HCT116 (cell line): ENCODE data around the gene TPO. TPM values are rescaled to one million over a fixed set of nuclear protein-coding genes. Genes with fewer than 3 reads are reported as not detected.

Experiments
- ATAC-seq: fragments of 200-7000 bp; cut with Tn5 transposase; 2 replicates; pipeline ENCODE4 v1.9.1; 2020; ENCODE audit warnings: mild to moderate bottlenecking, moderate library complexity
- BruUV-seq: library from RNA; stranded (reverse); fragments of 400-500 nt; replicated peaks from 2 replicates; lab custom pipeline; 2021; lab: Mats Ljungman, UMichigan
- CTCF ChIA-PET: fragments of 300-600 bp; sonication (Branson Sonifier 250); formaldehyde crosslinking; loops from one replicate; lab custom pipeline; 2021; ENCODE audit warnings: antibody characterized with exemption; lab: Charles Lee
- POLR2A ChIA-PET: fragments of 300-600, 350-600 bp; sonication (Branson Sonifier 250); formaldehyde crosslinking; loops from one replicate; lab custom pipeline; 2021; ENCODE audit warnings: antibody characterized with exemption; lab: Charles Lee
- RAD21 ChIA-PET, 2 experiments: fragments of 300-600 bp; sonication (Branson Sonifier 250); formaldehyde crosslinking; loops; one replicate each; lab custom pipeline; 2023; ENCODE audit warnings: low total read pairs in 2 of 2; ENCODE audit not compliant: uncharacterized antibody in 2 of 2, unreplicated experiment in 2 of 2, low non-redundant PET in 1 of 2; lab: Charles Lee
- DNase-seq: peaks from one replicate; pipeline ENCODE4 v3.0.0-alpha.2; 2010; ENCODE audit warnings: low read depth, low spot score
- H2AFZ ChIP-seq: fragments of 200-600 bp; shearing (Covaris generic), sonication (generic); 2 replicates; pipeline ENCODE4 v1.6.1; 2017; ENCODE audit warnings: low read depth, mixed run types, mixed read lengths, antibody characterized with exemption, low read length; ENCODE audit not compliant: poor library complexity, severe bottlenecking
- H3K27ac ChIP-seq: 2 replicates; pipeline ENCODE4 v1.5.1; 2012; ENCODE audit warnings: low read depth, low read length
- H3K27me3 ChIP-seq: fragments of 200-600 bp; sonication (generic); 2 replicates; pipeline ENCODE4 v1.6.1; 2016; ENCODE audit warnings: mixed run types, low read length, mixed read lengths; ENCODE audit not compliant: insufficient read depth
- H3K36me3 ChIP-seq, 2 experiments: fragments of 200-500 bp in 1 of 2; fragments of 200-600 bp in 1 of 2; sonication (Bioruptor generic) in 1 of 2; sonication (generic) in 1 of 2; 2 replicates each; pipeline versions ENCODE4 v1.5.1 to v1.6.1; 2014 to 2016; ENCODE audit warnings: low read length in 2 of 2, inconsistent platforms in 1 of 2, mixed read lengths in 1 of 2, mixed run types in 1 of 2; ENCODE audit not compliant: insufficient read depth in 2 of 2, control insufficient read depth in 1 of 2
- H3K4me1 ChIP-seq, 2 experiments: fragments of 200-600 bp in 1 of 2; sonication (generic) in 1 of 2; 2 replicates each; pipeline versions ENCODE4 v1.5.1 to v1.6.1; 2012 to 2017; ENCODE audit warnings: low read length in 2 of 2, inconsistent platforms in 1 of 2, mild to moderate bottlenecking in 1 of 2, mixed read lengths in 1 of 2, mixed run types in 1 of 2, moderate library complexity in 1 of 2; ENCODE audit not compliant: insufficient read depth in 2 of 2, control insufficient read depth in 1 of 2
- H3K4me2 ChIP-seq: fragments of 200-600 bp; sonication (generic); 2 replicates; pipeline ENCODE4 v1.6.1; 2017; ENCODE audit warnings: mixed run types, low read length, mixed read lengths
- H3K4me3 ChIP-seq, 2 experiments: fragments of 200-600 bp in 1 of 2; sonication (generic) in 1 of 2; replicated peaks in 1 of 2; 2 replicates each; pipeline ENCODE4 v1.5.1; 2011 to 2016; ENCODE audit warnings: low read length in 2 of 2, control low read depth in 1 of 2, low read depth in 1 of 2, mild to moderate bottlenecking in 1 of 2, mixed read lengths in 1 of 2, mixed run types in 1 of 2
- H3K79me2 ChIP-seq: fragments of 200-600 bp; sonication (generic); 2 replicates; pipeline ENCODE4 v1.6.1; 2017; ENCODE audit warnings: mild to moderate bottlenecking, mixed run types, low read length, moderate library complexity, mixed read lengths; ENCODE audit not compliant: insufficient read depth
- H3K9ac ChIP-seq: fragments of 200-600 bp; sonication (generic); 2 replicates; pipeline ENCODE4 v1.6.1; 2016; ENCODE audit warnings: low read length, mixed read lengths
- H3K9me2 ChIP-seq: fragments of 200-600 bp; sonication (generic), shearing (Covaris generic); 2 replicates; pipeline ENCODE4 v1.6.1; 2017; ENCODE audit warnings: mixed run types, mild to moderate bottlenecking, moderate library complexity; ENCODE audit not compliant: insufficient read depth
- H3K9me3 ChIP-seq, 2 experiments: fragments of 200-500 bp in 1 of 2; fragments of 200-600 bp in 1 of 2; sonication (Bioruptor generic) in 1 of 2; sonication (generic) in 1 of 2; 2 replicates each; pipeline ENCODE4 v1.6.1; 2014 to 2017; ENCODE audit warnings: low read length in 2 of 2, mixed read lengths in 2 of 2, inconsistent platforms in 1 of 2, low read depth in 1 of 2, mild to moderate bottlenecking in 1 of 2, mixed run types in 1 of 2, moderate library complexity in 1 of 2; ENCODE audit not compliant: control insufficient read depth in 1 of 2, insufficient read depth in 1 of 2
- H4K20me1 ChIP-seq: fragments of 200-600 bp; sonication (generic), shearing (Covaris generic); 2 replicates; pipeline ENCODE4 v1.6.1; 2017; ENCODE audit warnings: mixed run types, mild to moderate bottlenecking, moderate library complexity; ENCODE audit not compliant: insufficient read depth
- CTCF ChIP-seq, 3 experiments: fragments of 200-600 bp in 1 of 3; sonication (generic) in 1 of 3; IDR thresholded peaks in 2 of 3; conservative IDR thresholded peaks in 1 of 3; 2 replicates each; pipeline ENCODE4 v1.5.1; 2012 to 2017; ENCODE audit warnings: low read depth in 2 of 3, low read length in 2 of 3, antibody characterized with exemption in 1 of 3, borderline replicate concordance in 1 of 3, control low read depth in 1 of 3, mild to moderate bottlenecking in 1 of 3, mixed read lengths in 1 of 3, mixed run types in 1 of 3, moderate library complexity in 1 of 3; ENCODE audit not compliant: insufficient read depth in 1 of 3
- ELF1 ChIP-seq: IDR thresholded peaks from 2 replicates; pipeline ENCODE4 v1.6.1; 2012; ENCODE audit warnings: low read depth, borderline replicate concordance
- JUND ChIP-seq: IDR thresholded peaks from 2 replicates; pipeline ENCODE4 v1.6.1; 2012
- POLR2A ChIP-seq: IDR thresholded peaks from 2 replicates; pipeline ENCODE4 v1.7.0; 2011; ENCODE audit warnings: borderline replicate concordance; ENCODE audit not compliant: insufficient read depth, insufficient read length; ENCODE audit errors: extremely low read depth
- RAD21 ChIP-seq: IDR thresholded peaks from 2 replicates; pipeline ENCODE4 v1.6.1; 2012; ENCODE audit warnings: low read depth, mild to moderate bottlenecking
- SRF ChIP-seq: IDR thresholded peaks from 2 replicates; pipeline ENCODE4 v1.6.1; 2012; ENCODE audit warnings: low read depth
- YY1 ChIP-seq: IDR thresholded peaks from 2 replicates; pipeline ENCODE4 v1.6.1; 2011; ENCODE audit warnings: low read length, low read depth, moderate library complexity, mild to moderate bottlenecking; ENCODE audit not compliant: insufficient replicate concordance; ENCODE audit errors: extremely low read depth
- ZNF274 ChIP-seq: fragments of 200-500 bp; sonication (Bioruptor generic); IDR thresholded peaks from 2 replicates; pipeline ENCODE4 v1.6.1; 2014; ENCODE audit warnings: mild to moderate bottlenecking, low read depth, low read length, inconsistent platforms
- intact Hi-C: fragments of 100-400 bp; cut with micrococcal nuclease; formaldehyde crosslinking; loops from 2 replicates; pipeline ENCODE4 v1.10.0; 2022
- total RNA-seq: library from RNA; stranded (reverse); gene quantifications from one replicate; pipeline ENCODE4 v1.2.1, GENCODE V29; 2021; ENCODE audit not compliant: unreplicated experiment

Gene TPO
- total RNA-seq, 1 experiment from 2014 or later: not detected

GRCh38 chr2:1494906-1495305, 81.6 kb downstream of the TPO start:
- no peaks in the 10 kb centered on the region for H3K9me3 ChIP-seq
- no peaks in the 10 kb centered on the region for H3K9me2 ChIP-seq
- no peak for DNase-seq
- ChIA-PET POLR2A (no interaction called here), RAD21 (no interaction called here), CTCF (no interaction called here)
- no peaks in the 10 kb centered on the region for H3K36me3 ChIP-seq
- H3K4me1 ChIP-seq: no peaks in the 10 kb centered on the region
- no peaks in the 10 kb centered on the region for H4K20me1 ChIP-seq
- no peak overlapping the region for H3K4me3 ChIP-seq
- TF ChIP-seq YY1 (no peak), POLR2A (no peak), CTCF (IDR thresholded peaks at IDR 0.05 in 2 of 3, conservative IDR thresholded peaks at IDR 0.05 in 1 of 3; ENCODE audit: borderline replicate concordance in 1 of 3, insufficient read depth in 1 of 3, low read depth in 2 of 3, low read length in 2 of 3) (no peak), RAD21 (no peak), SRF (no peak), ELF1 (no peak), JUND (no peak), ZNF274 (no peak)
- ATAC-seq: no peak
- H3K4me2 ChIP-seq: no peak overlapping the region
- no peak overlapping the region for H3K9ac ChIP-seq
- no peak overlapping the region for H3K27ac ChIP-seq
- intact Hi-C loops: no loop called here
- no peaks in the 10 kb centered on the region for H3K27me3 ChIP-seq
- no TSS peak for BruUV-seq
- H2AFZ ChIP-seq: no peak overlapping the region
- no peaks in the 10 kb centered on the region for H3K79me2 ChIP-seq
